OCI-LY1 (cell line): Measurements from ENCODE around the gene MYCBP2.

ENCODE experiments used
- H2AFZ ChIP-seq: fragments of 200-600 bp; sonication (generic), shearing (Covaris generic); 2 replicates; pipeline ENCODE4 v1.6.0; 2014; ENCODE audit warnings: antibody characterized with exemption, mild to moderate bottlenecking, low read length
- H3F3A ChIP-seq: fragments of 200-600 bp; sonication (generic), shearing (Covaris generic); 2 replicates; pipeline ENCODE4 v1.6.0; 2014; ENCODE audit warnings: mild to moderate bottlenecking, antibody characterized with exemption, low read length, moderate library complexity; ENCODE audit not compliant: insufficient read depth
- H3K27ac ChIP-seq: fragments of 200-600 bp; sonication (generic); 2 replicates; pipeline ENCODE4 v1.5.1; 2014; ENCODE audit warnings: low read length, mixed run types, mild to moderate bottlenecking, low read depth; ENCODE audit not compliant: poor library complexity, severe bottlenecking
- H3K27me3 ChIP-seq: fragments of 200-600 bp; sonication (generic); 2 replicates; pipeline ENCODE4 v1.6.0; 2014; ENCODE audit warnings: antibody characterized with exemption, mild to moderate bottlenecking, low read length, moderate library complexity; ENCODE audit not compliant: insufficient read depth
- H3K36me3 ChIP-seq: fragments of 200-600 bp; sonication (generic); 2 replicates; pipeline ENCODE4 v1.6.1; 2014; ENCODE audit warnings: mild to moderate bottlenecking, antibody characterized with exemption, low read length, moderate library complexity, mixed read lengths; ENCODE audit not compliant: insufficient read depth
- H3K4me1 ChIP-seq: fragments of 200-600 bp; sonication (generic); 2 replicates; pipeline ENCODE4 v1.5.1; 2014; ENCODE audit warnings: mild to moderate bottlenecking, low read length, moderate library complexity; ENCODE audit not compliant: insufficient read depth, severe bottlenecking
- H3K4me2 ChIP-seq: fragments of 200-600 bp; sonication (generic), shearing (Covaris generic); 2 replicates; pipeline ENCODE4 v1.6.1; 2014; ENCODE audit warnings: low read length
- H3K4me3 ChIP-seq: fragments of 200-600 bp; sonication (generic); 2 replicates; pipeline ENCODE4 v1.5.1; 2014; ENCODE audit warnings: low read length, low read depth, mild to moderate bottlenecking, mixed read lengths; ENCODE audit not compliant: poor library complexity, severe bottlenecking
- H3K79me2 ChIP-seq: fragments of 200-600 bp; shearing (Covaris generic); 2 replicates; pipeline ENCODE4 v1.6.1; 2016; ENCODE audit warnings: mixed run types, low read length, mixed read lengths; ENCODE audit not compliant: insufficient read depth
- H3K9ac ChIP-seq: fragments of 200-600 bp; sonication (generic), shearing (Covaris generic); 2 replicates; pipeline ENCODE4 v1.6.1; 2014; ENCODE audit warnings: mild to moderate bottlenecking, low read length, mixed read lengths
- H3K9me2 ChIP-seq: fragments of 200-600 bp; sonication (generic), shearing (Covaris generic); 2 replicates; pipeline ENCODE4 v1.6.1; 2014; ENCODE audit warnings: low read depth, mild to moderate bottlenecking, low read length, mixed read lengths
- H3K9me3 ChIP-seq: fragments of 200-600 bp; shearing (Covaris generic); 2 replicates; pipeline ENCODE4 v1.6.1; 2014; ENCODE audit warnings: low read length, mixed read lengths
- H4K20me1 ChIP-seq: fragments of 200-600 bp; sonication (generic), shearing (Covaris generic); 2 replicates; pipeline ENCODE4 v1.6.0; 2016; ENCODE audit warnings: mild to moderate bottlenecking, low read length; ENCODE audit not compliant: insufficient read depth
- CTCF ChIP-seq: fragments of 200-600 bp; sonication (generic), shearing (Covaris generic); IDR thresholded peaks from 2 replicates; pipeline ENCODE4 v1.5.1; 2017; ENCODE audit warnings: mild to moderate bottlenecking, antibody characterized with exemption, low read length, moderate library complexity, mixed read lengths
- EZH2 ChIP-seq: fragments of 200-600 bp; sonication (generic), shearing (Covaris generic); IDR thresholded peaks from 2 replicates; pipeline ENCODE4 v1.8.0; 2017; ENCODE audit warnings: borderline replicate concordance, mixed run types, mild to moderate bottlenecking, antibody characterized with exemption, low read length, moderate library complexity, mixed read lengths

The MYCBP2 gene

GRCh38 chr13:77034881-77035280, 292.0 kb downstream of the MYCBP2 start:
- no peak for TF ChIP-seq CTCF
- H2AFZ ChIP-seq: no peak overlapping the region
- H3K27me3 ChIP-seq: no peaks in the 10 kb centered on the region
- H4K20me1 ChIP-seq: no peaks in the 10 kb centered on the region
- H3K9ac ChIP-seq: no peak overlapping the region
- no peaks in the 10 kb centered on the region; the same call in 1 of the 2 replicates for H3K36me3 ChIP-seq
- no peaks in the 10 kb centered on the region for H3K79me2 ChIP-seq
- no peaks in the 10 kb centered on the region for H3K9me3 ChIP-seq
- H3K4me3 ChIP-seq: no peak overlapping the region
- H3K4me2 ChIP-seq: no peak overlapping the region
- no peaks in the 10 kb centered on the region for H3F3A ChIP-seq
- H3K9me2 ChIP-seq: no peaks in the 10 kb centered on the region
- H3K27ac ChIP-seq: no peak overlapping the region
- H3K4me1 ChIP-seq: no peaks in the 10 kb centered on the region

GRCh38 chr13:77033717-77034302, 293.1 kb downstream of the MYCBP2 start:
- Histone ChIP-seq H3K9ac (no peak overlapping the region), H3K4me1 (no peaks in the 10 kb centered on the region), H3K9me3 (no peaks in the 10 kb centered on the region), H2AFZ (no peak overlapping the region), H3K4me3 (no peak overlapping the region), H3K27me3 (no peaks in the 10 kb centered on the region), H3K36me3 (no peaks in the 10 kb centered on the region; the same call in 1 of the 2 replicates), H4K20me1 (no peaks in the 10 kb centered on the region), H3K79me2 (no peaks in the 10 kb centered on the region), H3K4me2 (no peak overlapping the region), H3K27ac (no peak overlapping the region), H3K9me2 (no peaks in the 10 kb centered on the region), H3F3A (no peaks in the 10 kb centered on the region)
- TF ChIP-seq EZH2 (no peak), CTCF (no peak)

- TF ChIP-seq EZH2 (no peak), CTCF (no peak)
- no peak overlapping the region for H3K4me2 ChIP-seq
Observed at GRCh38 chr13:77031656-77032243, 295.1 kb downstream of the MYCBP2 start.

More at GRCh38 chr13:77031656-77032243, 295.1 kb downstream of the MYCBP2 start:
- no peaks in the 10 kb centered on the region for H3K27me3 ChIP-seq
- H3K9ac ChIP-seq: no peak overlapping the region
- H3K9me2 ChIP-seq: no peaks in the 10 kb centered on the region
- no peaks in the 10 kb centered on the region for H3K79me2 ChIP-seq
- H3K27ac ChIP-seq: no peak overlapping the region
- peaks cover 12% of the 10 kb centered on the region for H3K4me1 ChIP-seq
- no peaks in the 10 kb centered on the region for H3F3A ChIP-seq
- H3K4me3 ChIP-seq: no peak overlapping the region
- H3K36me3 ChIP-seq: no peaks in the 10 kb centered on the region; the same call in 1 of the 2 replicates
- H3K9me3 ChIP-seq: no peaks in the 10 kb centered on the region
- H2AFZ ChIP-seq: no peak overlapping the region
- no peaks in the 10 kb centered on the region for H4K20me1 ChIP-seq
